WTC11 (cell line): Measurements from ENCODE around the gene SKI. TPM values are rescaled to one million over a fixed set of nuclear protein-coding genes. Genes with fewer than 3 reads are reported as not detected.

Source experiments
- ATAC-seq: fragments of 200-7000 bp; cut with Tn5 transposase; 2 replicates; pipeline ENCODE4 v1.10.0; 2021; ENCODE audit warnings: mild to moderate bottlenecking, moderate library complexity
- CTCF ChIA-PET: fragments of 300-600 bp; sonication (Branson Sonifier 250); formaldehyde crosslinking; loops from one replicate; lab custom pipeline; 2021; ENCODE audit warnings: antibody characterized with exemption; lab: Charles Lee
- POLR2A ChIA-PET: fragments of 350-600 bp; sonication (Branson Sonifier 250); formaldehyde crosslinking; loops from one replicate; lab custom pipeline; 2021; ENCODE audit warnings: antibody characterized with exemption; lab: Charles Lee
- DNase-seq: peaks from one replicate; pipeline ENCODE4 v3.0.0; 2021; ENCODE audit warnings: low spot score
- H3K27ac Mint-ChIP-seq: 2 replicates; pipeline ENCODE4 v1.8.0; 2021; ENCODE audit warnings: mixed read lengths
- H3K27me3 Mint-ChIP-seq: 2 replicates; pipeline ENCODE4 v1.8.0; 2021; ENCODE audit warnings: low read depth, mild to moderate bottlenecking, moderate library complexity, mixed read lengths
- H3K36me3 Mint-ChIP-seq: 2 replicates; pipeline ENCODE4 v1.8.0; 2021; ENCODE audit warnings: mixed read lengths
- H3K4me1 Mint-ChIP-seq: 2 replicates; pipeline ENCODE4 v1.8.0; 2022; ENCODE audit warnings: mixed read lengths
- H3K4me3 Mint-ChIP-seq: 2 replicates; pipeline ENCODE4 v1.8.0; 2021; ENCODE audit warnings: mild to moderate bottlenecking, moderate library complexity, mixed read lengths
- H3K9me3 Mint-ChIP-seq: 2 replicates; pipeline ENCODE4 v1.8.0; 2021; ENCODE audit warnings: mixed read lengths
- ATF1 ChIP-seq: sonication (generic); formaldehyde crosslinking; IDR thresholded peaks from 2 replicates; pipeline ENCODE4 v1.8.1; 2023; ENCODE audit warnings: mild to moderate bottlenecking, moderate library complexity, missing genetic modification reagents
- ATF3 ChIP-seq: sonication (generic); formaldehyde crosslinking; conservative IDR thresholded peaks from 2 replicates; pipeline ENCODE4 v1.8.1; 2022; ENCODE audit warnings: mild to moderate bottlenecking, missing genetic modification reagents
- ELF4 ChIP-seq: sonication (generic); formaldehyde crosslinking; IDR thresholded peaks from 2 replicates; pipeline ENCODE4 v1.8.1; 2022; ENCODE audit warnings: low read depth, mild to moderate bottlenecking, moderate library complexity, missing genetic modification reagents
- ERG ChIP-seq: fragments of 250-450 bp; sonication (Bioruptor Pico); IDR thresholded peaks from 2 replicates; pipeline ENCODE4 v1.8.0; 2021; ENCODE audit warnings: mild to moderate bottlenecking
- FOXP1 ChIP-seq: sonication (generic); formaldehyde crosslinking; IDR thresholded peaks from 2 replicates; pipeline ENCODE4 v1.8.0; 2022; ENCODE audit warnings: missing genetic modification reagents, mild to moderate bottlenecking, moderate library complexity, borderline replicate concordance
- FOXP4 ChIP-seq: sonication (generic); formaldehyde crosslinking; IDR thresholded peaks from 2 replicates; pipeline ENCODE4 v1.8.0; 2022; ENCODE audit warnings: mild to moderate bottlenecking, missing genetic modification reagents
- HMGA2 ChIP-seq: fragments of 250-450 bp; sonication (Bioruptor Pico); IDR thresholded peaks from 2 replicates; pipeline ENCODE4 v1.4.0; 2021; ENCODE audit warnings: mild to moderate bottlenecking, moderate library complexity
- JUN ChIP-seq: sonication (generic); formaldehyde crosslinking; IDR thresholded peaks from 2 replicates; pipeline ENCODE4 v1.8.0; 2023; ENCODE audit warnings: mild to moderate bottlenecking, missing genetic modification reagents
- KAT7 ChIP-seq: sonication (generic); formaldehyde crosslinking; IDR thresholded peaks from 2 replicates; pipeline ENCODE4 v1.8.1; 2023; ENCODE audit warnings: missing genetic modification reagents, mild to moderate bottlenecking, borderline replicate concordance
- MAX ChIP-seq: sonication (generic); formaldehyde crosslinking; IDR thresholded peaks from 2 replicates; pipeline ENCODE4 v1.8.0; 2022; ENCODE audit warnings: mild to moderate bottlenecking, missing genetic modification reagents
- OVOL2 ChIP-seq: fragments of 250-450 bp; sonication (Bioruptor Pico); IDR thresholded peaks from 2 replicates; pipeline ENCODE4 v1.9.0; 2021; ENCODE audit warnings: mild to moderate bottlenecking, borderline replicate concordance
- RORB ChIP-seq: fragments of 250-450 bp; sonication (Bioruptor Pico); IDR thresholded peaks from 2 replicates; pipeline ENCODE4 v1.9.0; 2021; ENCODE audit warnings: mild to moderate bottlenecking
- SMAD4 ChIP-seq: sonication (generic); formaldehyde crosslinking; IDR thresholded peaks from 2 replicates; pipeline ENCODE4 v1.8.0; 2022; ENCODE audit warnings: mild to moderate bottlenecking, missing genetic modification reagents
- TP53 ChIP-seq: sonication (generic); formaldehyde crosslinking; IDR thresholded peaks from 2 replicates; pipeline ENCODE4 v1.8.1; 2023; ENCODE audit warnings: mild to moderate bottlenecking, missing genetic modification reagents
- USF1 ChIP-seq: sonication (generic); formaldehyde crosslinking; IDR thresholded peaks from 2 replicates; pipeline ENCODE4 v1.8.0; 2022; ENCODE audit warnings: mild to moderate bottlenecking, missing genetic modification reagents
- USF2 ChIP-seq: sonication (generic); formaldehyde crosslinking; IDR thresholded peaks from 2 replicates; pipeline ENCODE4 v1.8.1; 2023; ENCODE audit warnings: mild to moderate bottlenecking, missing genetic modification reagents, moderate library complexity
- ZNF232 ChIP-seq: sonication (generic); formaldehyde crosslinking; IDR thresholded peaks from 2 replicates; pipeline ENCODE4 v1.8.0; 2022; ENCODE audit warnings: mild to moderate bottlenecking, missing genetic modification reagents
- ZNF396 ChIP-seq: fragments of 250-450 bp; sonication (Bioruptor Pico); IDR thresholded peaks from 2 replicates; pipeline ENCODE4 v1.8.0; 2021; ENCODE audit warnings: mild to moderate bottlenecking, moderate library complexity, borderline replicate concordance
- ZNF671 ChIP-seq: fragments of 250-450 bp; sonication (Bioruptor Pico); IDR thresholded peaks from 2 replicates; pipeline ENCODE4 v1.8.0; 2021; ENCODE audit warnings: mild to moderate bottlenecking
- total RNA-seq: library from RNA; stranded (reverse); gene quantifications from 3 replicates; pipeline ENCODE4 v1.2.3, GENCODE V29; 2021

Gene SKI
- total RNA-seq, 1 experiment from 2014 or later, result 88.6 TPM

- TF ChIP-seq JUN (no peak), TP53 (no peak), OVOL2 (CRISPR knock-in tag) (no peak), ATF3 (CRISPR knock-in tag) (no peak), FOXP1 (CRISPR knock-in tag) (no peak), USF1 (CRISPR knock-in tag) (no peak), HMGA2 (CRISPR knock-in tag) (no peak), ATF1 (CRISPR knock-in tag) (no peak), SMAD4 (CRISPR knock-in tag) (no peak), ERG (CRISPR knock-in tag) (no peak), ZNF396 (CRISPR knock-in tag) (no peak), FOXP4 (no peak), ELF4 (CRISPR knock-in tag) (no peak), RORB (CRISPR knock-in tag) (no peak)
Measured at GRCh38 chr1:2195785-2196184, 32.3 kb upstream of the SKI start (continued).

GRCh38 chr1:2196901-2197638 is 31.0 kb upstream of the SKI start:
- H3K4me3 Mint-ChIP-seq, result no peak overlapping the region
- DNase-seq (no peak), ATAC-seq (no peak)
- no peaks in the 10 kb centered on the region for H3K9me3 Mint-ChIP-seq
- no peak overlapping the region for H3K27ac Mint-ChIP-seq
- peaks cover 7% of the 10 kb centered on the region for H3K4me1 Mint-ChIP-seq
- H3K36me3 Mint-ChIP-seq, result no peaks in the 10 kb centered on the region
- no peaks in the 10 kb centered on the region; the same call in 1 of the 2 replicates for H3K27me3 Mint-ChIP-seq
- CTCF ChIA-PET, result interaction anchor here (1.0 to 2.7 kb wide), 5 partner anchors 8 to 185 kb away, joined by 3 to 170 read pairs (median 14); no protein-coding TSS in a partner anchor
- no peak for TF ChIP-seq ERG (CRISPR knock-in tag)
- TF ChIP-seq ZNF671 (CRISPR knock-in tag), result no peak
- TF ChIP-seq USF2 (CRISPR knock-in tag), result no peak
- TF ChIP-seq ZNF232 (CRISPR knock-in tag), result no peak
- TF ChIP-seq MAX, result no peak
- no peak for TF ChIP-seq HMGA2 (CRISPR knock-in tag)
- TF ChIP-seq KAT7 (CRISPR knock-in tag), result no peak
- TF ChIP-seq, all 79 proteins: peak for 0
- POLR2A ChIA-PET, result no interaction called here
